ENCODE measurements around the gene ZCCHC2. TPM values are rescaled to one million over a fixed set of nuclear protein-coding genes. Genes with fewer than 3 reads are reported as not detected.

The ZCCHC2 gene
- total RNA-seq, 2 donors from 2014 or later, result 12.9 to 16.8 TPM

DNA sequence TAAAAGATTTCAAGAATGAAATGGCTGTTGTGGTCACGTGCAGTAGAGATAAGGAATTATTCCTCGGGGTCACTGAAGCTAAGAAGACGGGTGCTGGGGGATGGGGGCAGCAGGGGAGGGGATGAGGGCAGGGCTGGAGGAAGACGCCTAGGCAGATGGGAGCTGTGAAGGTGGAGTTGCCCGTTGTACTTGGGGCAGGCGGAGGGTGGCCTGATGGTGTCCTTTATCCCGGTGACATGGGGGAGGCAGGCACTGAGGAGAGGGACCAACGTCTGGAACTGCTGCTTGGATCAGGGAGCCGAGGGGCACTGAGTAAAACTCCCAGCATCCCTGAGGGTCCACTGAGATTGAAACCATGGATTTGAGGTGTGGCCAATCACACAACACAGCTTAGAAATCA lies 64.9 kb downstream of the ZCCHC2 start:
- no peak for DNase-seq (ENCODE audit: low spot score)
- peaks cover 0 to 32% of the 10 kb centered on the region in 2 donors for H3K4me1 ChIP-seq
- peaks cover 7% of the 10 kb centered on the region for H3K36me3 ChIP-seq
- TF ChIP-seq, protein P1, sequence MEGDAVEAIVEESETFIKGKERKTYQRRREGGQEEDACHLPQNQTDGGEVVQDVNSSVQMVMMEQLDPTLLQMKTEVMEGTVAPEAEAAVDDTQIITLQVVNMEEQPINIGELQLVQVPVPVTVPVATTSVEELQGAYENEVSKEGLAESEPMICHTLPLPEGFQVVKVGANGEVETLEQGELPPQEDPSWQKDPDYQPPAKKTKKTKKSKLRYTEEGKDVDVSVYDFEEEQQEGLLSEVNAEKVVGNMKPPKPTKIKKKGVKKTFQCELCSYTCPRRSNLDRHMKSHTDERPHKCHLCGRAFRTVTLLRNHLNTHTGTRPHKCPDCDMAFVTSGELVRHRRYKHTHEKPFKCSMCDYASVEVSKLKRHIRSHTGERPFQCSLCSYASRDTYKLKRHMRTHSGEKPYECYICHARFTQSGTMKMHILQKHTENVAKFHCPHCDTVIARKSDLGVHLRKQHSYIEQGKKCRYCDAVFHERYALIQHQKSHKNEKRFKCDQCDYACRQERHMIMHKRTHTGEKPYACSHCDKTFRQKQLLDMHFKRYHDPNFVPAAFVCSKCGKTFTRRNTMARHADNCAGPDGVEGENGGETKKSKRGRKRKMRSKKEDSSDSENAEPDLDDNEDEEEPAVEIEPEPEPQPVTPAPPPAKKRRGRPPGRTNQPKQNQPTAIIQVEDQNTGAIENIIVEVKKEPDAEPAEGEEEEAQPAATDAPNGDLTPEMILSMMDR (IDR thresholded peaks at IDR 0.05), result no peak
- H3K9me3 ChIP-seq, result no peaks in the 10 kb centered on the region
- no peak overlapping the region for H3K27ac ChIP-seq
- H3K27me3 ChIP-seq, result no peaks in the 10 kb centered on the region
- no peak overlapping the region for H3K4me3 ChIP-seq

DNA sequence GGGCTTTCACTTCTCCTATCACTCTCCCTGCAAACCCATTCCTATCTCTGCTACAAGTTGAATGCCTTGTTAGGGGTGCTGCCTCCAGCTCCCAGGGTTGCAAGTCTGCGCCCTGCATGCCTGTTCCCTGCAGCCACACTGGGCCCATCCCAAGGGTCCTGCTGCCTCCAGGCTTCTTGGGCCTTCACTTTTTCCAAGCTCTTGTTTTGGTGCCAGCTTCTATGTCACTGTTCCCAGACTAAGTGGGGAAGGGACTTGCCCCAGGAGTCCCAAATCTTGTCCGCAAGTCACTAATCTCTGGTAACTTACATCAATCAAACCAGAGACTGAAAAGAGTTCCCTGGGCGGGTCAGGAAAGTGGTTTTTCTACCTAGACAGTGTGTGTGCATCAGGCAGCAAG lies 65.4 kb downstream of the ZCCHC2 start:
- TF ChIP-seq, protein P1 (IDR thresholded peaks at IDR 0.05), result no peak
- Histone ChIP-seq H3K9me3 (no peaks in the 10 kb centered on the region), H3K27me3 (no peaks in the 10 kb centered on the region), H3K4me3 (no peak overlapping the region), H3K36me3 (peaks cover 7% of the 10 kb centered on the region), H3K4me1 (peaks cover 0 to 32% of the 10 kb centered on the region in 2 donors), H3K27ac (no peak overlapping the region)
- no peak for DNase-seq (ENCODE audit: low spot score)

DNA sequence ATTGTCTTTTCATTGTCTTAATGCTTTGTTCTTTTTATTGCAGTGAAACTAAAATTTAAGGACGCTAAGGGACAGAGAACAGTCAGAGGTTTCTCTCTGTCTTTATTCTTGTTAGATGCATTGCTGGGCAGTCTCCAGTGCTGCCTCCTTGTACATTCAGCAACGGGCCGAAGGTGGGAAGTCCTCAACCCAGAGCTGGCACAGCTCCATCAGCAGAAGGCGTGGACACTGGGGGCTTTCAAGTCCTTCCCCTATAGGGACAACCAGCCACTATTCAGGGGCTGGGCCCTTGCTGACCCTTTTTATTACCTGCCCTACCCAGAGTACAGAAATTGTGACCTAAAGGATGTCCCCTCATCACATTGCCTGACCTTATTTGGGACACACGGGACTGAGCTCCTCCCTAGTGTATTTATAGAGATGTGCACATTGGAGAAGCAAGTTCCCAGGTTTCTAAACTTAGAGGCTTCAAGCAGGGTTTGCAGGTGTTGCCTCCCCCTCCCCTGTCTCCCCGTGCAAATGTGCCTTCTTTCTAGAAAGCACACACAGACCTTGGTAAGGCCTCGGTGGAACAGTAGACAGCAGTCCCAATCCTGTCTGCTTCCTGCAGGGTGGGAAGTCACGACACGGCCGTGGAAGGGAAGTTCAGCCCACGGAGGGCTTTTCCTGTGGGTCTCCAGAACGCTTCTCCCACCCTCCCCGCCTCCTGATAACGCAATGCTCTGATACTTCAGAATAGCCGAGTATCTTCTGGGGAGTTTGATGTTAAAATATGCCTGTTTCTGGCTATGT lies 68.2 kb downstream of the ZCCHC2 start:
- no peaks in the 10 kb centered on the region for H3K9me3 ChIP-seq
- no peaks in the 10 kb centered on the region for H3K27me3 ChIP-seq
- TF ChIP-seq, protein P1 (IDR thresholded peaks at IDR 0.05), result no peak
- peaks cover 0 to 20% of the 10 kb centered on the region in 2 donors for H3K4me1 ChIP-seq
- H3K27ac ChIP-seq, result no peak overlapping the region
- no peaks in the 10 kb centered on the region for H3K36me3 ChIP-seq
- no peak for DNase-seq (ENCODE audit: low spot score)
- H3K4me3 ChIP-seq, result no peak overlapping the region

DNA sequence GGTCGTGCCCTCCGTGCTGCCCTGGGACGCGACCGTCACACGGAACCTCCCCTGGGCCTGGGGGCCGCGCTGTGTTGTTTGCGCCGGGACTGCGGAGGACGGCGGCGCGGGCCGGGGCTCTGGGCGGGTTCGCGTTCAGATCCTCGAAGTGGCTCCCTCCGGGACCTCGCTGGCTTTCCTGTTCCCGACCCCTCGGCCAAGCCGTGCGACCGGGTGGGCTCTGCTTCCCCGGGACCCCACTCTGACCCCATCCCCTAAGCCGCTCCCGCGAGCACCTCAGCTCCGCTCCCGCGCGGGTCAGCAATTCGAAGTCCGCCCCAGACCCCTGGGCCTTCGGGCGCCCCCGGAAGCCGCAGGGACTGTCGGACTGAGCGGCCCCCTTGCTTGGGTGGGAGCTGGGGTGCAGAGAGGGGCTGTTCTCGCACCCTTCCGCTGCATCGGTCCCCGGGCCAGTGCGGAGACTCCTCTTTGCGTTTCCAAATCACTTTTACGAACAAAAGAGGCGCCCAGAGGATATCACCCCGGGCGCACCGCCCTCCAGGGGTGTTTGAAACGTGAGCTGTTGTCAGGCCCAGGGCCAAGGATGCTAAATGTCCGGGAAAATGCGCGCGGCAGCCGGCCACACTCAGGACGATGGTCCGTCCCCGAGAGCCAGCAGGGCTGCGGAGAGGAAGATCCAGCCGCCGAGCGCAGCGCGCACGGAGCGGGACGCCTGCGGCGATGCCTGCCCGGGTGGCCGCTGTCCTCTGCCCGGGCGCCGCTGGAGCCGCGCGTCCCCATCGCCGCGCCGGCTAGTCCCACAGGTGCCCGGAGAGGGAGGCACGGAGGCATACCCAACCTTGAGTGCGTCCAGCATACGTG lies 73.5 kb downstream of the ZCCHC2 start:
- no peaks in the 10 kb centered on the region for H3K36me3 ChIP-seq
- H3K4me1 ChIP-seq, result peaks cover 0 to 20% of the 10 kb centered on the region in 2 donors
- TF ChIP-seq, protein P1 (IDR thresholded peaks at IDR 0.05), result no peak
- no peak overlapping the region for H3K27ac ChIP-seq
- peak overlapping the region; percentile 29 to 55 for H3K4me3 ChIP-seq
- no peaks in the 10 kb centered on the region for H3K9me3 ChIP-seq
- DNase-seq (ENCODE audit: low spot score), result no peak
- peaks cover 0 to 4% of the 10 kb centered on the region in 2 donors for H3K27me3 ChIP-seq

DNA sequence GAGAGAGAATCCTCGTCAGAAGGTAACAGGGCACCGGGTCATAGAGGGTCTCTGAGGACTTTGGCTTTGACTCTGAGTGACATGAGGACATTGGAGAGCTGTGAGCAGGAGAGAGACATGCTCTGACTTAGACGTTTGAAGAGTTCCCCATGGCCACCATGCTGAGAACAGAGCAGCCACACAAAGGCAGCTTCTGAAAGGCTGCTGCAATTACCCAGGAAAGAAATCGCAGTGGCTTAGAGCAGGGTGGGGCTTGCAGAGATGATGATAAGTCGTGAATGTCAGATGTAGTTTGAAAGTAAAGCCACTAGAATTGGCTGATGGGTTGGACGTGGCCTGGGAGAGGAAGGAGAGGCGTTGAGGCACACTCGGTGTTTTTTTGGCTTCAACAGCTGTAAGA lies 79.0 kb downstream of the ZCCHC2 start:
- H3K4me3 ChIP-seq, result no peak overlapping the region
- H3K36me3 ChIP-seq, result no peaks in the 10 kb centered on the region
- no peak overlapping the region for H3K27ac ChIP-seq
- TF ChIP-seq, protein P1 (IDR thresholded peaks at IDR 0.05), result no peak
- peaks cover 0 to 3% of the 10 kb centered on the region in 2 donors for H3K4me1 ChIP-seq
- DNase-seq (ENCODE audit: low spot score), result no peak
- H3K9me3 ChIP-seq, result no peaks in the 10 kb centered on the region
- H3K27me3 ChIP-seq, result peaks cover 0 to 4% of the 10 kb centered on the region in 2 donors

Measured in right atrium auricular region (tissue), 2 donors.